ENCODE results near the gene CISD1.

DNA sequence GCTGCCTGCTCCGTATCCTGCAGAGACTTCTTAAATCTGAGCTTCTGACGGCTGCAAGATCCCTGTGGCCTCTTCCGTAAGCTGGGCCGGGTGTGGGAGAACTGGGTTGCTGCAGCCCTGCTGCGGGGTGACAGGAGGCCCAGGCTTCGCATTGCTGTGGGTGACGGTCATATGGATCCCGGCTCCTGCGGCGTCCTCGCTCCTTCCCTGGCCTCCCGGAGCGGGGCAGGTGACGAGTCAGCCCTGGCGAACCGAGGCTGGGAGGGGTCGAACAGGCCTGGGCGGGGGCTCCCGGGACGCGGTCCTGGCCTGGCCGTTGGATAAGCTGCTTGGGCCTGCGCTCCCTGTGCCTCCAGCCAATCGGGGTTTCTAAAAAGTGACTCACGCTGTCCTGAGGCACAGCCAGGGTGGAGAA is 58.0 kb downstream of the CISD1 start:
- TF ChIP-seq RFX5 (IDR thresholded peaks at IDR 0.05; ENCODE audit: low read depth, low read length), result no peak
- TF ChIP-seq HDAC2 (IDR thresholded peaks at IDR 0.05), result no peak
